WTC11 (cell line): ENCODE measurements around the gene OIT3. TPM values are rescaled to one million over a fixed set of nuclear protein-coding genes. Genes with fewer than 3 reads are reported as not detected.
A peak's percentile ranks its signal among the peaks of the same experiment; 100 is the strongest.

Source experiments
- ATAC-seq: fragments of 200-7000 bp; cut with Tn5 transposase; 2 replicates; pipeline ENCODE4 v1.10.0; 2021; ENCODE audit warnings: mild to moderate bottlenecking, moderate library complexity
- CTCF ChIA-PET: fragments of 300-600 bp; sonication (Branson Sonifier 250); formaldehyde crosslinking; loops from one replicate; lab custom pipeline; 2021; ENCODE audit warnings: antibody characterized with exemption; lab: Charles Lee
- POLR2A ChIA-PET: fragments of 350-600 bp; sonication (Branson Sonifier 250); formaldehyde crosslinking; loops from one replicate; lab custom pipeline; 2021; ENCODE audit warnings: antibody characterized with exemption; lab: Charles Lee
- DNase-seq: peaks from one replicate; pipeline ENCODE4 v3.0.0; 2021; ENCODE audit warnings: low spot score
- H3K27ac Mint-ChIP-seq: 2 replicates; pipeline ENCODE4 v1.8.0; 2021; ENCODE audit warnings: mixed read lengths
- H3K27me3 Mint-ChIP-seq: 2 replicates; pipeline ENCODE4 v1.8.0; 2021; ENCODE audit warnings: low read depth, mild to moderate bottlenecking, moderate library complexity, mixed read lengths
- H3K36me3 Mint-ChIP-seq: 2 replicates; pipeline ENCODE4 v1.8.0; 2021; ENCODE audit warnings: mixed read lengths
- H3K4me1 Mint-ChIP-seq: 2 replicates; pipeline ENCODE4 v1.8.0; 2022; ENCODE audit warnings: mixed read lengths
- H3K4me3 Mint-ChIP-seq: 2 replicates; pipeline ENCODE4 v1.8.0; 2021; ENCODE audit warnings: mild to moderate bottlenecking, moderate library complexity, mixed read lengths
- H3K9me3 Mint-ChIP-seq: 2 replicates; pipeline ENCODE4 v1.8.0; 2021; ENCODE audit warnings: mixed read lengths
- ELF4 ChIP-seq: sonication (generic); formaldehyde crosslinking; IDR thresholded peaks from 2 replicates; pipeline ENCODE4 v1.8.1; 2022; ENCODE audit warnings: low read depth, mild to moderate bottlenecking, moderate library complexity, missing genetic modification reagents
- FOXJ3 ChIP-seq: sonication (generic); formaldehyde crosslinking; IDR thresholded peaks from 2 replicates; pipeline ENCODE4 v1.9.0; 2021; ENCODE audit warnings: missing genetic modification reagents, mild to moderate bottlenecking, borderline replicate concordance
- IRF2 ChIP-seq: sonication (generic); formaldehyde crosslinking; IDR thresholded peaks from 2 replicates; pipeline ENCODE4 v1.8.0; 2022; ENCODE audit warnings: low read depth, missing genetic modification reagents, borderline replicate concordance
- KAT7 ChIP-seq: sonication (generic); formaldehyde crosslinking; IDR thresholded peaks from 2 replicates; pipeline ENCODE4 v1.8.1; 2023; ENCODE audit warnings: missing genetic modification reagents, mild to moderate bottlenecking, borderline replicate concordance
- MXD4 ChIP-seq: fragments of 250-450 bp; sonication (Bioruptor Pico); IDR thresholded peaks from 2 replicates; pipeline ENCODE4 v1.8.0; 2021; ENCODE audit warnings: mild to moderate bottlenecking, moderate library complexity, borderline replicate concordance
- NFATC4 ChIP-seq: fragments of 250-450 bp; sonication (Bioruptor Pico); IDR thresholded peaks from 2 replicates; pipeline ENCODE4 v1.9.0; 2021; ENCODE audit warnings: mild to moderate bottlenecking
- NFE2L1 ChIP-seq: sonication (generic); formaldehyde crosslinking; IDR thresholded peaks from 2 replicates; pipeline ENCODE4 v1.8.1; 2023; ENCODE audit warnings: missing genetic modification reagents
- NFYB ChIP-seq: sonication (generic); formaldehyde crosslinking; conservative IDR thresholded peaks from 2 replicates; pipeline ENCODE4 v1.8.0; 2022; ENCODE audit warnings: low read depth, missing genetic modification reagents
- NR3C1 ChIP-seq: sonication (generic); formaldehyde crosslinking; conservative IDR thresholded peaks from 2 replicates; pipeline ENCODE4 v1.8.1; 2023; ENCODE audit warnings: low read depth, mild to moderate bottlenecking, missing genetic modification reagents
- STAT6 ChIP-seq: sonication (generic); formaldehyde crosslinking; conservative IDR thresholded peaks from 2 replicates; pipeline ENCODE4 v1.8.1; 2023; ENCODE audit warnings: mild to moderate bottlenecking, low read depth, missing genetic modification reagents, moderate library complexity
- TEAD1 ChIP-seq: sonication (generic); formaldehyde crosslinking; IDR thresholded peaks from 2 replicates; pipeline ENCODE4 v1.8.0; 2022; ENCODE audit warnings: mild to moderate bottlenecking, missing genetic modification reagents
- ZNF121 ChIP-seq: sonication (generic); formaldehyde crosslinking; IDR thresholded peaks from 2 replicates; pipeline ENCODE4 v1.8.0; 2023; ENCODE audit warnings: missing genetic modification reagents
- ZNF317 ChIP-seq: sonication (generic); formaldehyde crosslinking; IDR thresholded peaks from 2 replicates; pipeline ENCODE4 v1.8.1; 2023; ENCODE audit warnings: low read depth, mild to moderate bottlenecking, moderate library complexity, missing genetic modification reagents, borderline replicate concordance
- ZNF396 ChIP-seq: fragments of 250-450 bp; sonication (Bioruptor Pico); IDR thresholded peaks from 2 replicates; pipeline ENCODE4 v1.8.0; 2021; ENCODE audit warnings: mild to moderate bottlenecking, moderate library complexity, borderline replicate concordance
- ZNF671 ChIP-seq: fragments of 250-450 bp; sonication (Bioruptor Pico); IDR thresholded peaks from 2 replicates; pipeline ENCODE4 v1.8.0; 2021; ENCODE audit warnings: mild to moderate bottlenecking
- total RNA-seq: library from RNA; stranded (reverse); gene quantifications from 3 replicates; pipeline ENCODE4 v1.2.3, GENCODE V29; 2021
- TF ChIP-seq, protein P1 (sequence below): fragments of 250-450 bp; sonication (Bioruptor Pico); IDR thresholded peaks from 2 replicates; pipeline ENCODE4 v1.9.0; 2021; ENCODE audit warnings: mild to moderate bottlenecking, borderline replicate concordance
- TF ChIP-seq, protein P2 (sequence below): fragments of 200-600 bp; IDR thresholded peaks from 2 replicates; pipeline ENCODE4 v1.8.0; 2022; ENCODE audit warnings: antibody characterized with exemption
- TF ChIP-seq, protein P3 (sequence below): sonication (generic); formaldehyde crosslinking; IDR thresholded peaks from 2 replicates; pipeline ENCODE4 v1.8.1; 2022; ENCODE audit warnings: mild to moderate bottlenecking, missing genetic modification reagents, moderate library complexity, borderline replicate concordance

Gene OIT3
- total RNA-seq, 1 experiment from 2014 or later = not detected

- TF ChIP-seq, protein P1, sequence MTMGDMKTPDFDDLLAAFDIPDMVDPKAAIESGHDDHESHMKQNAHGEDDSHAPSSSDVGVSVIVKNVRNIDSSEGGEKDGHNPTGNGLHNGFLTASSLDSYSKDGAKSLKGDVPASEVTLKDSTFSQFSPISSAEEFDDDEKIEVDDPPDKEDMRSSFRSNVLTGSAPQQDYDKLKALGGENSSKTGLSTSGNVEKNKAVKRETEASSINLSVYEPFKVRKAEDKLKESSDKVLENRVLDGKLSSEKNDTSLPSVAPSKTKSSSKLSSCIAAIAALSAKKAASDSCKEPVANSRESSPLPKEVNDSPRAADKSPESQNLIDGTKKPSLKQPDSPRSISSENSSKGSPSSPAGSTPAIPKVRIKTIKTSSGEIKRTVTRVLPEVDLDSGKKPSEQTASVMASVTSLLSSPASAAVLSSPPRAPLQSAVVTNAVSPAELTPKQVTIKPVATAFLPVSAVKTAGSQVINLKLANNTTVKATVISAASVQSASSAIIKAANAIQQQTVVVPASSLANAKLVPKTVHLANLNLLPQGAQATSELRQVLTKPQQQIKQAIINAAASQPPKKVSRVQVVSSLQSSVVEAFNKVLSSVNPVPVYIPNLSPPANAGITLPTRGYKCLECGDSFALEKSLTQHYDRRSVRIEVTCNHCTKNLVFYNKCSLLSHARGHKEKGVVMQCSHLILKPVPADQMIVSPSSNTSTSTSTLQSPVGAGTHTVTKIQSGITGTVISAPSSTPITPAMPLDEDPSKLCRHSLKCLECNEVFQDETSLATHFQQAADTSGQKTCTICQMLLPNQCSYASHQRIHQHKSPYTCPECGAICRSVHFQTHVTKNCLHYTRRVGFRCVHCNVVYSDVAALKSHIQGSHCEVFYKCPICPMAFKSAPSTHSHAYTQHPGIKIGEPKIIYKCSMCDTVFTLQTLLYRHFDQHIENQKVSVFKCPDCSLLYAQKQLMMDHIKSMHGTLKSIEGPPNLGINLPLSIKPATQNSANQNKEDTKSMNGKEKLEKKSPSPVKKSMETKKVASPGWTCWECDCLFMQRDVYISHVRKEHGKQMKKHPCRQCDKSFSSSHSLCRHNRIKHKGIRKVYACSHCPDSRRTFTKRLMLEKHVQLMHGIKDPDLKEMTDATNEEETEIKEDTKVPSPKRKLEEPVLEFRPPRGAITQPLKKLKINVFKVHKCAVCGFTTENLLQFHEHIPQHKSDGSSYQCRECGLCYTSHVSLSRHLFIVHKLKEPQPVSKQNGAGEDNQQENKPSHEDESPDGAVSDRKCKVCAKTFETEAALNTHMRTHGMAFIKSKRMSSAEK (CRISPR knock-in tag) = no peak
- TF ChIP-seq, protein P2, sequence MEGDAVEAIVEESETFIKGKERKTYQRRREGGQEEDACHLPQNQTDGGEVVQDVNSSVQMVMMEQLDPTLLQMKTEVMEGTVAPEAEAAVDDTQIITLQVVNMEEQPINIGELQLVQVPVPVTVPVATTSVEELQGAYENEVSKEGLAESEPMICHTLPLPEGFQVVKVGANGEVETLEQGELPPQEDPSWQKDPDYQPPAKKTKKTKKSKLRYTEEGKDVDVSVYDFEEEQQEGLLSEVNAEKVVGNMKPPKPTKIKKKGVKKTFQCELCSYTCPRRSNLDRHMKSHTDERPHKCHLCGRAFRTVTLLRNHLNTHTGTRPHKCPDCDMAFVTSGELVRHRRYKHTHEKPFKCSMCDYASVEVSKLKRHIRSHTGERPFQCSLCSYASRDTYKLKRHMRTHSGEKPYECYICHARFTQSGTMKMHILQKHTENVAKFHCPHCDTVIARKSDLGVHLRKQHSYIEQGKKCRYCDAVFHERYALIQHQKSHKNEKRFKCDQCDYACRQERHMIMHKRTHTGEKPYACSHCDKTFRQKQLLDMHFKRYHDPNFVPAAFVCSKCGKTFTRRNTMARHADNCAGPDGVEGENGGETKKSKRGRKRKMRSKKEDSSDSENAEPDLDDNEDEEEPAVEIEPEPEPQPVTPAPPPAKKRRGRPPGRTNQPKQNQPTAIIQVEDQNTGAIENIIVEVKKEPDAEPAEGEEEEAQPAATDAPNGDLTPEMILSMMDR = no peak
- TF ChIP-seq IRF2 (CRISPR knock-in tag) = no peak
- TF ChIP-seq MXD4 (CRISPR knock-in tag) = no peak
- no peak for TF ChIP-seq STAT6
- TF ChIP-seq ELF4 (CRISPR knock-in tag) = no peak
Measured at GRCh38 chr10:72883861-72884260, 9.7 kb upstream of the OIT3 start (continued).

GRCh38 chr10:72885953-72886352, 7.6 kb upstream of the OIT3 start:
- Mint-ChIP-seq H3K9me3 (peaks cover 36% of the 10 kb centered on the region), H3K27ac (peak overlapping the region; percentile 96), H3K27me3 (no peaks in the 10 kb centered on the region), H3K4me3 (no peak overlapping the region), H3K36me3 (peaks cover 56% of the 10 kb centered on the region), H3K4me1 (peaks cover 47% of the 10 kb centered on the region)
- POLR2A ChIA-PET = no interaction called here
- ATAC-seq (no peak), DNase-seq (no peak)
- TF ChIP-seq NFE2L1 (no peak), TEAD1 (CRISPR knock-in tag) (no peak), KAT7 (CRISPR knock-in tag) (no peak), ZNF121 (CRISPR knock-in tag) (no peak), NFATC4 (CRISPR knock-in tag) (no peak), NR3C1 (CRISPR knock-in tag) (no peak), STAT6 (no peak), NFYB (CRISPR knock-in tag) (no peak), ZNF396 (no peak), ZNF671 (CRISPR knock-in tag) (no peak), ZNF317 (CRISPR knock-in tag) (no peak), FOXJ3 (no peak)
- TF ChIP-seq, protein P3, sequence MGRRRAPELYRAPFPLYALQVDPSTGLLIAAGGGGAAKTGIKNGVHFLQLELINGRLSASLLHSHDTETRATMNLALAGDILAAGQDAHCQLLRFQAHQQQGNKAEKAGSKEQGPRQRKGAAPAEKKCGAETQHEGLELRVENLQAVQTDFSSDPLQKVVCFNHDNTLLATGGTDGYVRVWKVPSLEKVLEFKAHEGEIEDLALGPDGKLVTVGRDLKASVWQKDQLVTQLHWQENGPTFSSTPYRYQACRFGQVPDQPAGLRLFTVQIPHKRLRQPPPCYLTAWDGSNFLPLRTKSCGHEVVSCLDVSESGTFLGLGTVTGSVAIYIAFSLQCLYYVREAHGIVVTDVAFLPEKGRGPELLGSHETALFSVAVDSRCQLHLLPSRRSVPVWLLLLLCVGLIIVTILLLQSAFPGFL (CRISPR knock-in tag) = no peak
- CTCF ChIA-PET = no interaction called here
